ENCODE measurements around the gene ADH1C.
"Not testable (repeated sequence)": the region's sequence is repeated elsewhere in the genome, so short reads cannot be mapped to it uniquely, and the experiment has no call there.

The ADH1C gene

GRCh38 chr4:99359480-99360204, 7.1 kb upstream of the ADH1C start:
- H3K36me3 ChIP-seq (replicated peaks in 1 of 2; ENCODE audit: control insufficient read depth in 2 of 2, insufficient read depth in 2 of 2, low read length in 2 of 2) = no peaks in the 10 kb centered on the region
- no peak overlapping the region for H3K23ac ChIP-seq (ENCODE audit: low read depth, low read length, poor library complexity)
- H3K4me3 ChIP-seq (ENCODE audit: low read length in 2 of 2) = no peak overlapping the region
- H3K14ac ChIP-seq (ENCODE audit: low read length) = no peak overlapping the region
- H3K18ac ChIP-seq (ENCODE audit: low read length) = no peak overlapping the region
- no peak overlapping the region for H4K8ac ChIP-seq (ENCODE audit: low read depth, low read length)
- DNase-seq (ENCODE audit: low spot score) = no peak
- whole genome bisulfite sequencing, 2 donors (ENCODE audit: extremely low coverage in 2 of 2, insufficient read length in 2 of 2, insufficient replicate concordance in 1 of 2) = no CpG with 5 or more reads among the region's 27 CpGs
- no peaks in the 10 kb centered on the region for H3K79me1 ChIP-seq (ENCODE audit: low read depth, low read length)
- H4K91ac ChIP-seq (ENCODE audit: low read depth, low read length, poor library complexity) = no peak overlapping the region
- no peak overlapping the region for H2AK5ac ChIP-seq (ENCODE audit: low read depth, low read length)
- no peak overlapping the region for H2BK12ac ChIP-seq (ENCODE audit: low read length)
- H3K9ac ChIP-seq (ENCODE audit: low read depth, low read length, poor library complexity) = no peak overlapping the region
- no peak overlapping the region for H2BK15ac ChIP-seq (ENCODE audit: low read length)
- no peak overlapping the region for H3K4ac ChIP-seq (ENCODE audit: low read length)
- no peak overlapping the region for H2BK120ac ChIP-seq (ENCODE audit: low read depth, low read length)
- H2AFZ ChIP-seq (ENCODE audit: low read length) = no peak overlapping the region
- no peak overlapping the region for H3K4me2 ChIP-seq (ENCODE audit: insufficient read depth, low read length, poor library complexity, severe bottlenecking)
- peaks cover 0 to 2% of the 10 kb centered on the region in 2 donors for H3K9me3 ChIP-seq (replicated peaks in 1 of 2; ENCODE audit: control insufficient read depth in 2 of 2, insufficient read depth in 1 of 2, low read depth in 1 of 2, low read length in 2 of 2)
- H2BK5ac ChIP-seq (ENCODE audit: low read length) = no peak overlapping the region
- no peaks in the 10 kb centered on the region for H3K4me1 ChIP-seq (ENCODE audit: control insufficient read depth in 2 of 2, insufficient read depth in 1 of 2, low read depth in 1 of 2, low read length in 2 of 2)
- no peaks in the 10 kb centered on the region for H3K27me3 ChIP-seq (ENCODE audit: control insufficient read depth in 3 of 3, insufficient read depth in 3 of 3, low read depth in 1 of 3, low read length in 3 of 3)
- no peak overlapping the region for H3K27ac ChIP-seq (replicated peaks; ENCODE audit: low read length)

GRCh38 chr4:99357948-99358347, 5.4 kb upstream of the ADH1C start:
- no peak overlapping the region for H2BK5ac ChIP-seq (ENCODE audit: low read length)
- H3K27ac ChIP-seq (replicated peaks; ENCODE audit: low read length) = no peak overlapping the region
- H2AK5ac ChIP-seq (ENCODE audit: low read depth, low read length) = no peak overlapping the region
- no peak overlapping the region for H3K4me3 ChIP-seq (ENCODE audit: low read length in 2 of 2)
- H3K27me3 ChIP-seq (ENCODE audit: control insufficient read depth in 3 of 3, insufficient read depth in 3 of 3, low read depth in 1 of 3, low read length in 3 of 3) = no peaks in the 10 kb centered on the region
- H3K23ac ChIP-seq (ENCODE audit: low read depth, low read length, poor library complexity) = no peak overlapping the region
- H3K14ac ChIP-seq (ENCODE audit: low read length) = no peak overlapping the region
- no peak overlapping the region for H2BK120ac ChIP-seq (ENCODE audit: low read depth, low read length)
- no peak overlapping the region for H3K18ac ChIP-seq (ENCODE audit: low read length)
- no peaks in the 10 kb centered on the region for H3K79me1 ChIP-seq (ENCODE audit: low read depth, low read length)
- DNase-seq (ENCODE audit: low spot score) = no peak
- no peak overlapping the region for H3K9ac ChIP-seq (ENCODE audit: low read depth, low read length, poor library complexity)
- H3K4me1 ChIP-seq (ENCODE audit: control insufficient read depth in 2 of 2, insufficient read depth in 1 of 2, low read depth in 1 of 2, low read length in 2 of 2) = no peaks in the 10 kb centered on the region
- H3K36me3 ChIP-seq (replicated peaks in 1 of 2; ENCODE audit: control insufficient read depth in 2 of 2, insufficient read depth in 2 of 2, low read length in 2 of 2) = no peaks in the 10 kb centered on the region
- H2BK12ac ChIP-seq (ENCODE audit: low read length) = no peak overlapping the region
- H4K91ac ChIP-seq (ENCODE audit: low read depth, low read length, poor library complexity) = no peak overlapping the region
- no CpG with 5 or more reads among the region's 2 CpGs for WGBS, 2 donors (ENCODE audit: extremely low coverage in 2 of 2, insufficient read length in 2 of 2, insufficient replicate concordance in 1 of 2)
- no peak overlapping the region for H2AFZ ChIP-seq (ENCODE audit: low read length)
- no peak overlapping the region for H4K8ac ChIP-seq (ENCODE audit: low read depth, low read length)
- no peak overlapping the region for H2BK15ac ChIP-seq (ENCODE audit: low read length)
- no peak overlapping the region for H3K4ac ChIP-seq (ENCODE audit: low read length)
- peaks cover 0 to 2% of the 10 kb centered on the region in 2 donors for H3K9me3 ChIP-seq (replicated peaks in 1 of 2; ENCODE audit: control insufficient read depth in 2 of 2, insufficient read depth in 1 of 2, low read depth in 1 of 2, low read length in 2 of 2)
- no peak overlapping the region for H3K4me2 ChIP-seq (ENCODE audit: insufficient read depth, low read length, poor library complexity, severe bottlenecking)

- Histone ChIP-seq H3K14ac (ENCODE audit: low read length) (no peak overlapping the region), H2BK12ac (ENCODE audit: low read length) (no peak overlapping the region), H2AFZ (ENCODE audit: low read length) (no peak overlapping the region), H2BK15ac (ENCODE audit: low read length) (no peak overlapping the region), H4K91ac (ENCODE audit: low read depth, low read length, poor library complexity) (no peak overlapping the region), H3K18ac (ENCODE audit: low read length) (no peak overlapping the region), H3K9ac (ENCODE audit: low read depth, low read length, poor library complexity) (no peak overlapping the region), H3K4ac (ENCODE audit: low read length) (no peak overlapping the region), H3K23ac (ENCODE audit: low read depth, low read length, poor library complexity) (no peak overlapping the region), H4K8ac (ENCODE audit: low read depth, low read length) (no peak overlapping the region), H2AK5ac (ENCODE audit: low read depth, low read length) (no peak overlapping the region), H3K36me3 (replicated peaks in 1 of 2; ENCODE audit: control insufficient read depth in 2 of 2, insufficient read depth in 2 of 2, low read length in 2 of 2) (no peaks in the 10 kb centered on the region), H3K27me3 (ENCODE audit: control insufficient read depth in 3 of 3, insufficient read depth in 3 of 3, low read depth in 1 of 3, low read length in 3 of 3) (no peaks in the 10 kb centered on the region), H3K27ac (replicated peaks; ENCODE audit: low read length) (no peak overlapping the region), H3K4me2 (ENCODE audit: insufficient read depth, low read length, poor library complexity, severe bottlenecking) (no peak overlapping the region), H3K4me1 (ENCODE audit: control insufficient read depth in 2 of 2, insufficient read depth in 1 of 2, low read depth in 1 of 2, low read length in 2 of 2) (no peaks in the 10 kb centered on the region), H3K9me3 (replicated peaks in 1 of 2; ENCODE audit: control insufficient read depth in 2 of 2, insufficient read depth in 1 of 2, low read depth in 1 of 2, low read length in 2 of 2) (peaks cover 0 to 2% of the 10 kb centered on the region in 2 donors), H3K4me3 (ENCODE audit: low read length in 2 of 2) (no peak overlapping the region), H2BK120ac (ENCODE audit: low read depth, low read length) (no peak overlapping the region), H3K79me1 (ENCODE audit: low read depth, low read length) (no peaks in the 10 kb centered on the region), H2BK5ac (ENCODE audit: low read length) (no peak overlapping the region)
- no CpG with 5 or more reads among the region's 1 CpG for WGBS, 2 donors (ENCODE audit: extremely low coverage in 2 of 2, insufficient read length in 2 of 2, insufficient replicate concordance in 1 of 2)
- no peak for DNase-seq (ENCODE audit: low spot score)
Measured at GRCh38 chr4:99356992-99357391, 4.4 kb upstream of the ADH1C start.

GRCh38 chr4:99356149-99356548, 3.6 kb upstream of the ADH1C start:
- WGBS, 2 donors (ENCODE audit: extremely low coverage in 2 of 2, insufficient read length in 2 of 2, insufficient replicate concordance in 1 of 2) = no CpG with 5 or more reads among the region's 10 CpGs
- H3K9ac ChIP-seq (ENCODE audit: low read depth, low read length, poor library complexity); H4K91ac ChIP-seq (ENCODE audit: low read depth, low read length, poor library complexity); H2AFZ ChIP-seq (ENCODE audit: low read length); H3K27me3 ChIP-seq (ENCODE audit: control insufficient read depth in 3 of 3, insufficient read depth in 3 of 3, low read depth in 1 of 3, low read length in 3 of 3); H3K4ac ChIP-seq (ENCODE audit: low read length); H3K4me3 ChIP-seq (ENCODE audit: low read length in 2 of 2); H3K79me1 ChIP-seq (ENCODE audit: low read depth, low read length); H4K8ac ChIP-seq (ENCODE audit: low read depth, low read length); H3K14ac ChIP-seq (ENCODE audit: low read length); H2AK5ac ChIP-seq (ENCODE audit: low read depth, low read length); H2BK12ac ChIP-seq (ENCODE audit: low read length); H3K4me1 ChIP-seq (ENCODE audit: control insufficient read depth in 2 of 2, insufficient read depth in 1 of 2, low read depth in 1 of 2, low read length in 2 of 2); H3K9me3 ChIP-seq (replicated peaks in 1 of 2; ENCODE audit: control insufficient read depth in 2 of 2, insufficient read depth in 1 of 2, low read depth in 1 of 2, low read length in 2 of 2); H2BK120ac ChIP-seq (ENCODE audit: low read depth, low read length); H3K23ac ChIP-seq (ENCODE audit: low read depth, low read length, poor library complexity); H3K18ac ChIP-seq (ENCODE audit: low read length); H2BK15ac ChIP-seq (ENCODE audit: low read length); DNase-seq (ENCODE audit: low spot score); H2BK5ac ChIP-seq (ENCODE audit: low read length); H3K4me2 ChIP-seq (ENCODE audit: insufficient read depth, low read length, poor library complexity, severe bottlenecking); H3K36me3 ChIP-seq (replicated peaks in 1 of 2; ENCODE audit: control insufficient read depth in 2 of 2, insufficient read depth in 2 of 2, low read length in 2 of 2); H3K27ac ChIP-seq (replicated peaks; ENCODE audit: low read length): not testable (repeated sequence)

Data from neuronal stem cell (in vitro differentiated cells).